Measurements from ENCODE around the gene SPRR2A. TPM values are rescaled to one million over a fixed set of nuclear protein-coding genes. Genes with fewer than 3 reads are reported as not detected.

SPRR2A gene
- total RNA-seq, 4 donors from 2014 or later, result 0.67 to 59.3 (median 22.1) TPM; not detected in 1

- H3K4me1 ChIP-seq, result no peaks in the 10 kb centered on the region
- 82 to 100% methylated on average over 1 of the region's 1 CpG for WGBS, 2 donors (ENCODE audit: low coverage in 1 of 2)
- H3K4me3 ChIP-seq, result no peak overlapping the region
- no peaks in the 10 kb centered on the region for H3K36me3 ChIP-seq
- TF ChIP-seq EP300 (IDR thresholded peaks at IDR 0.05) (no peak), POLR2AphosphoS5 (IDR thresholded peaks at IDR 0.05) (no peak), POLR2A (IDR thresholded peaks at IDR 0.05) (no peak)
- no peaks in the 10 kb centered on the region for H3K27me3 ChIP-seq
- no peaks in the 10 kb centered on the region for H3K9me3 ChIP-seq
- no peak overlapping the region for H3K27ac ChIP-seq
- no peak for ATAC-seq
These were observed 22.1 kb downstream of the SPRR2A start for GRCh38 chr1:153035211-153035610.

GRCh38 chr1:153032677-153033308, 24.5 kb downstream of the SPRR2A start:
- H3K4me1 ChIP-seq, result no peaks in the 10 kb centered on the region
- ATAC-seq, result no peak
- no peaks in the 10 kb centered on the region for H3K36me3 ChIP-seq
- no peaks in the 10 kb centered on the region for H3K27me3 ChIP-seq
- TF ChIP-seq EP300 (IDR thresholded peaks at IDR 0.05) (no peak), POLR2AphosphoS5 (IDR thresholded peaks at IDR 0.05) (no peak), POLR2A (IDR thresholded peaks at IDR 0.05) (no peak)
- H3K27ac ChIP-seq, result no peak overlapping the region
- no peaks in the 10 kb centered on the region for H3K9me3 ChIP-seq
- WGBS, 2 donors (ENCODE audit: low coverage in 1 of 2), result 16 to 38% methylated on average over 2 to 3 of the region's 3 CpGs
- no peak overlapping the region for H3K4me3 ChIP-seq

GRCh38 chr1:153032073-153032472, 25.2 kb downstream of the SPRR2A start:
- TF ChIP-seq EP300 (IDR thresholded peaks at IDR 0.05), result no peak
- no peak for TF ChIP-seq POLR2A (IDR thresholded peaks at IDR 0.05)
- no peak for TF ChIP-seq CTCF (IDR thresholded peaks at IDR 0.05)
- TF ChIP-seq POLR2AphosphoS5 (IDR thresholded peaks at IDR 0.05), result no peak
- no peaks in the 10 kb centered on the region for H3K27me3 ChIP-seq
- no peaks in the 10 kb centered on the region for H3K9me3 ChIP-seq
- H3K4me1 ChIP-seq, result no peaks in the 10 kb centered on the region
- no peak overlapping the region for H3K27ac ChIP-seq
- no peak for ATAC-seq
- H3K36me3 ChIP-seq, result no peaks in the 10 kb centered on the region
- H3K4me3 ChIP-seq, result no peak overlapping the region

GRCh38 chr1:153030895-153031294, 26.4 kb downstream of the SPRR2A start, which contains the start of gene SPRR1B:
Gene SPRR1B, plus strand, starts transcription at chr1:153031203. Its CDS starts 1,143 bp downstream, at chr1:153032346.
- no peaks in the 10 kb centered on the region for H3K9me3 ChIP-seq
- no peak for ATAC-seq
- H3K4me3 ChIP-seq, result no peak within 1 kb of the TSS
- no peak within 1 kb of the TSS for H3K27ac ChIP-seq
- H3K27me3 ChIP-seq, result no peaks in the 10 kb centered on the region
- H3K36me3 ChIP-seq, result no peaks in the 10 kb centered on the region
- H3K4me1 ChIP-seq, result no peaks in the 10 kb centered on the region
- TF ChIP-seq POLR2AphosphoS5 (IDR thresholded peaks at IDR 0.05) (no peak), CTCF (IDR thresholded peaks at IDR 0.05) (no peak), POLR2A (IDR thresholded peaks at IDR 0.05) (no peak), EP300 (IDR thresholded peaks at IDR 0.05) (no peak)

- no peaks in the 10 kb centered on the region for H3K4me1 ChIP-seq
- H3K27ac ChIP-seq, result no peak overlapping the region
- no peaks in the 10 kb centered on the region for H3K9me3 ChIP-seq
- TF ChIP-seq POLR2AphosphoS5 (IDR thresholded peaks at IDR 0.05) (no peak), POLR2A (IDR thresholded peaks at IDR 0.05) (no peak), EP300 (IDR thresholded peaks at IDR 0.05) (no peak), CTCF (IDR thresholded peaks at IDR 0.05) (no peak)
- H3K36me3 ChIP-seq, result no peaks in the 10 kb centered on the region
- H3K4me3 ChIP-seq, result no peak overlapping the region
- WGBS, 2 donors (ENCODE audit: low coverage in 1 of 2), result 56 to 58% methylated on average over 1 of the region's 1 CpG
- H3K27me3 ChIP-seq, result no peaks in the 10 kb centered on the region
- no peak for ATAC-seq
These were observed 28.5 kb downstream of the SPRR2A start for GRCh38 chr1:153028766-153029165.

- H3K9me3 ChIP-seq, result no peaks in the 10 kb centered on the region
- no peak for TF ChIP-seq CTCF (IDR thresholded peaks at IDR 0.05)
- TF ChIP-seq EP300 (IDR thresholded peaks at IDR 0.05), result no peak
- no peak for TF ChIP-seq POLR2AphosphoS5 (IDR thresholded peaks at IDR 0.05)
- no peak for TF ChIP-seq POLR2A (IDR thresholded peaks at IDR 0.05)
- WGBS, 2 donors (ENCODE audit: low coverage in 1 of 2), result 74 to 85% methylated on average over 1 of the region's 1 CpG
These were observed 31.5 kb downstream of the SPRR2A start for GRCh38 chr1:153025797-153026196.

More at GRCh38 chr1:153025797-153026196, 31.5 kb downstream of the SPRR2A start:
- H3K27ac ChIP-seq, result no peak overlapping the region
- H3K27me3 ChIP-seq, result no peaks in the 10 kb centered on the region
- H3K4me3 ChIP-seq, result no peak overlapping the region
- no peaks in the 10 kb centered on the region for H3K36me3 ChIP-seq
- ATAC-seq, result no peak
- no peaks in the 10 kb centered on the region for H3K4me1 ChIP-seq
